Activated CD8-positive, alpha-beta T cell treated with anti-CD3 and anti-CD28 coated beads for 36 hours (primary cell): Measurements from ENCODE around the gene MND1. TPM values are rescaled to one million over a fixed set of nuclear protein-coding genes. Genes with fewer than 3 reads are reported as not detected.

Source experiments
- ATAC-seq: fragments of 200-7000 bp; cut with Tn5 transposase; one replicate; pipeline ENCODE4 v1.10.0; 2021; ENCODE audit warnings: mild to moderate bottlenecking, moderate library complexity
- CTCF ChIA-PET: fragments of 350-600 bp; sonication (Branson Sonifier 250); formaldehyde crosslinking; loops from one replicate; lab custom pipeline; 2021; ENCODE audit warnings: antibody characterized with exemption; lab: Charles Lee
- POLR2A ChIA-PET: fragments of 350-600 bp; sonication (Branson Sonifier 250); formaldehyde crosslinking; loops from one replicate; lab custom pipeline; 2021; ENCODE audit warnings: antibody characterized with exemption; lab: Charles Lee
- DNase-seq: peaks from one replicate; pipeline ENCODE4 v3.0.0-alpha.2; 2020
- H3K27ac Mint-ChIP-seq: one replicate; pipeline ENCODE4 v1.8.0; 2021; ENCODE audit warnings: mild to moderate bottlenecking, mixed read lengths
- H3K27me3 Mint-ChIP-seq: one replicate; pipeline ENCODE4 v1.8.0; 2021; ENCODE audit warnings: mixed read lengths
- H3K36me3 Mint-ChIP-seq: one replicate; pipeline ENCODE4 v1.8.0; 2021; ENCODE audit warnings: low read depth, mixed read lengths
- H3K4me1 Mint-ChIP-seq: one replicate; pipeline ENCODE4 v1.8.0; 2021; ENCODE audit warnings: low read depth, mixed read lengths
- H3K4me3 Mint-ChIP-seq: one replicate; pipeline ENCODE4 v1.8.0; 2021; ENCODE audit warnings: mild to moderate bottlenecking, moderate library complexity, mixed read lengths
- H3K9me3 Mint-ChIP-seq: one replicate; pipeline ENCODE4 v1.8.0; 2021; ENCODE audit warnings: mixed read lengths
- intact Hi-C: fragments of 100-400 bp; cut with micrococcal nuclease; formaldehyde crosslinking; loops from one replicate; pipeline ENCODE4 v1.10.0; 2022
- total RNA-seq, 2 experiments: library from RNA; stranded (reverse); gene quantifications; one replicate each; pipeline ENCODE4 v1.2.3, GENCODE V29; 2021
- TF ChIP-seq, protein P1 (sequence below): fragments of 200-600 bp; IDR thresholded peaks from one replicate; pipeline ENCODE4 v1.8.0; 2022; ENCODE audit warnings: antibody characterized with exemption, mild to moderate bottlenecking

The MND1 gene
- total RNA-seq, 2 experiments from 2014 or later, result 48.0 to 50.0 TPM

DNA sequence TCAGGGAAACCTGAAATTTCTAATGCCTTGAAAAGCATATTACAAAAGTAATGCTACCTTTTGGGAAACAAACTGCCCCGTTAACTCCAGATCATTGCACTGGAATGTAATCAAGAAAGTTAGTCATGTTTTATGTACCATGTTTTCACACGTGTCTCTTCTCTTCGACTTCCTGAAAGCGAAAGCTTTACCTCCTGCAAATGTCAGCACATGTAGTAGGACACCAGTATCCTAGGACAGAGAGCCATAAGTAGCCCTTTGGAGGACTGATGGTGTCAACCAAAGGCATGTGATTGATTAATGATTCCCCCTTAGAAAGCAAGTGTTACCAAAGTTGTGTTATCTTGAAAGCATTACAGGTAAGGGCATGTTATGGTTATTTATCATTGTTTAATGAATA, 8.8 kb upstream of the MND1 start:
- Mint-ChIP-seq H3K4me3 (no peak overlapping the region), H3K9me3 (no peaks in the 10 kb centered on the region), H3K36me3 (no peaks in the 10 kb centered on the region), H3K27me3 (peaks cover 2% of the 10 kb centered on the region), H3K4me1 (no peaks in the 10 kb centered on the region), H3K27ac (no peak overlapping the region)
- no peak for DNase-seq
- TF ChIP-seq, protein P1, sequence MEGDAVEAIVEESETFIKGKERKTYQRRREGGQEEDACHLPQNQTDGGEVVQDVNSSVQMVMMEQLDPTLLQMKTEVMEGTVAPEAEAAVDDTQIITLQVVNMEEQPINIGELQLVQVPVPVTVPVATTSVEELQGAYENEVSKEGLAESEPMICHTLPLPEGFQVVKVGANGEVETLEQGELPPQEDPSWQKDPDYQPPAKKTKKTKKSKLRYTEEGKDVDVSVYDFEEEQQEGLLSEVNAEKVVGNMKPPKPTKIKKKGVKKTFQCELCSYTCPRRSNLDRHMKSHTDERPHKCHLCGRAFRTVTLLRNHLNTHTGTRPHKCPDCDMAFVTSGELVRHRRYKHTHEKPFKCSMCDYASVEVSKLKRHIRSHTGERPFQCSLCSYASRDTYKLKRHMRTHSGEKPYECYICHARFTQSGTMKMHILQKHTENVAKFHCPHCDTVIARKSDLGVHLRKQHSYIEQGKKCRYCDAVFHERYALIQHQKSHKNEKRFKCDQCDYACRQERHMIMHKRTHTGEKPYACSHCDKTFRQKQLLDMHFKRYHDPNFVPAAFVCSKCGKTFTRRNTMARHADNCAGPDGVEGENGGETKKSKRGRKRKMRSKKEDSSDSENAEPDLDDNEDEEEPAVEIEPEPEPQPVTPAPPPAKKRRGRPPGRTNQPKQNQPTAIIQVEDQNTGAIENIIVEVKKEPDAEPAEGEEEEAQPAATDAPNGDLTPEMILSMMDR, result no peak
- POLR2A ChIA-PET, result no interaction called here
- no peak for ATAC-seq
- CTCF ChIA-PET, result interaction anchor here (1.0 to 2.3 kb wide), 4 partner anchors 8 to 193 kb away, joined by 3 to 7 read pairs (median 4); no protein-coding TSS in a partner anchor
- intact Hi-C loops, result no loop called here

DNA sequence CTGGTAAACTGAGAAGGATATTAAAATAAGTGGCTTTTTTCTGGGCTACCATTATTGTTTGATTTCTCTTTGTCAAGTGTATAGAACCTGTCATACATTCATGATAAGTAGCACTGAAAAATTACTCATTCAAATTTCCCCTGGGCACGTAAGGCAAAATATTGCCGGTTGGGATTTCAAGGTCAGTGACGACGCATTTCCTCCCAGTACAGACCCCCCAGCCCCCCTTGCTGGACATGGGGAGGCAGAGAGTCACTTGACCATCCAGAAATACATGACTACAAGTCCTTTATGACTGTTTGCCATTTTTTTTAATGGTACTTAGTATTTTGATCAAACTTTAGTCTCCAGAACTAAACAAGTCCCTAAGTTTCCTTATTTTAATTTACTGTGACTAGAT, 6.8 kb upstream of the MND1 start:
- Mint-ChIP-seq H3K4me3 (no peak overlapping the region), H3K27ac (no peak overlapping the region), H3K27me3 (peaks cover 8% of the 10 kb centered on the region), H3K9me3 (no peaks in the 10 kb centered on the region), H3K4me1 (no peaks in the 10 kb centered on the region), H3K36me3 (no peaks in the 10 kb centered on the region)
- CTCF ChIA-PET, result interaction anchor here (1.0 to 2.3 kb wide), 3 partner anchors 8 to 306 kb away, joined by 3 to 7 read pairs (median 7); no protein-coding TSS in a partner anchor
- DNase-seq (no peak), ATAC-seq (no peak)
- POLR2A ChIA-PET, result no interaction called here
- intact Hi-C loops, result no loop called here
- TF ChIP-seq, protein P1, result no peak

DNA sequence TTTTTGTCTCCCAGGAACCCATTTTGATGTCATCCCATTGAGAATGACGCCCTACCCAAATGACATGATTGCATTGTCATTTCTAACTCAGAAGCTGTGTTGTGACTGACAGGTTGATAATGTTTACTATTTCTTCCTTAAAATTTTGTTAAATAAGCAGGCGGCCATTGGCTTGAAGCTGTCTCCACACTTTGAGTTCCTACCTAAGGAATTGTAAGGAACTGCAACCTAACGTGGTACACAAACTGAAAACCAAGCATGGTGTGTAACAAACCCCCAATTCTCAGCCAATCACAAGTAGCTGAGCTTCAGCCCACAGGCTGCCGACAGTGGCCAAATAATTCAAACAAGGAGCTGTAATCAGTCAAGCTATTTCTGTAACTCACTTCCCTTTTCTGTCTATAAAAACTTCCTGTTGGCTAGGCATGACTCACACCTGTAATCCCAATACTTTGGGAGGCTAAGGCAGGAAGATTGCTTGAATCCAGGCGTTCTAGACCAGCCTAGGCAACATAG, 2.9 kb upstream of the MND1 start:
- intact Hi-C loops, result loop anchor here (10.0 kb wide), 1 partner anchor 413 kb away; no protein-coding TSS in a partner anchor
- Mint-ChIP-seq H3K4me1 (peaks cover 5% of the 10 kb centered on the region), H3K27me3 (peaks cover 12% of the 10 kb centered on the region), H3K27ac (no peak overlapping the region), H3K4me3 (no peak overlapping the region), H3K36me3 (no peaks in the 10 kb centered on the region), H3K9me3 (no peaks in the 10 kb centered on the region)
- no peak for DNase-seq
- ChIA-PET POLR2A (no interaction called here), CTCF (interaction anchor here (1.0 to 2.2 kb wide), 6 partner anchors 23 to 308 kb away, joined by 3 to 10 read pairs (median 6); no protein-coding TSS in a partner anchor)
- TF ChIP-seq, protein P1, result no peak
- no peak for ATAC-seq

DNA sequence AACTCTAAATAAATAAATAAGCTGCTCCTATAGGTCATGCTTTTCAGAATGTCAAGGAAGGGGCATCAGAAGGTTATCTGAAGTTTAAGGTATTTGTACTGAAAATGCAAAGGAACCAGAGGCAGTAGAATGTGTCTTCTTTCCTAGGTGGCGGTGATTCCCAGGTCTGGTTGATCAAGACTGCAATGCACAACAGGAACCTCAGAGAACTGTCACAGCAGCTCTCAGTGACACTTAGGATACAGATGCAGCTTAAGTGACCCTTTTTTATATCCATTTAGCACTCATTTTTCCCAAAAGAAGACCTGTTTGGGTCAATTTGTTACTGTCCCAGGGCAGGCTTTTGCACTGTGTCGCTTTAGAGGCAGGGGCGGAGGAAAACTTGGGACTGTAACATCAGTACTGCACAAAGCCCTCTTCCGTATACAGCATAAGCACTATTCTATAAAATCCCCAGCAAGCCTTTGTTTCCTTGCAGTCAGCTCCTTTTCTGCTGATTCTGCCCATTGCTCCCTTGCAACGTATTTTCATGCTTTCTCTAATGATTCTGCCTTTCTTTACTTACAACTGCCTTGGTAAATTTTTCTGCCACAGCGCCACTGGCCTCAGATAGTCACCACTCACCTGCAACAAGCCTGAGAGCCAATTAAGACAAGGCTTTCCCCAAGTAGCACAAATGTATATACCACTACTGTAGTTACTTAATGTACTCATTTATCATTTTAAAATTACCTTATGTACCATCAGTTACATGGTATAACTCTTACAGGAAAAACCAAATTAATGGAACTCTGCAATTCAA, 1.5 kb upstream of the MND1 start:
- Mint-ChIP-seq H3K4me1 (peaks cover 18% of the 10 kb centered on the region), H3K27ac (no peak overlapping the region), H3K4me3 (no peak overlapping the region), H3K36me3 (peaks cover under 1% of the 10 kb centered on the region), H3K27me3 (peaks cover 12% of the 10 kb centered on the region), H3K9me3 (no peaks in the 10 kb centered on the region)
- DNase-seq (no peak), ATAC-seq (no peak)
- intact Hi-C loops, result loop anchor here (10.0 kb wide), 1 partner anchor 412 kb away; no protein-coding TSS in a partner anchor
- POLR2A ChIA-PET, result no interaction called here
- TF ChIP-seq, protein P1, result no peak
- CTCF ChIA-PET, result interaction anchor here (0.7 to 2.2 kb wide), 12 partner anchors 7 to 407 kb away, joined by 3 to 10 read pairs (median 4); no protein-coding TSS in a partner anchor
